ENCODE measurements around the gene TM7SF3. TPM values are rescaled to one million over a fixed set of nuclear protein-coding genes. Genes with fewer than 3 reads are reported as not detected.

The TM7SF3 gene
- total RNA-seq, 1 donor from 2014 or later = 80.0 TPM

GRCh38 chr12:27000961-27001360 is 13.2 kb downstream of the TM7SF3 start:
- Histone ChIP-seq H3K36me3 (no peaks in the 10 kb centered on the region), H4K20me1 (ENCODE audit: low read depth) (peaks cover 9% of the 10 kb centered on the region), H3K79me2 (ENCODE audit: low read depth) (peaks cover 40% of the 10 kb centered on the region), H3K27ac (no peak overlapping the region), H3K4me1 (peaks cover 15% of the 10 kb centered on the region), H3K4me2 (no peak overlapping the region), H3K4me3 (no peak overlapping the region), H2AFZ (replicated peaks) (no peak overlapping the region), H3K9ac (no peak overlapping the region), H3F3A (ENCODE audit: low read depth) (no peaks in the 10 kb centered on the region), H3K9me3 (ENCODE audit: low read depth) (no peaks in the 10 kb centered on the region), H3K27me3 (no peaks in the 10 kb centered on the region)
- Mint-ChIP-seq H3K27ac (no peak overlapping the region), H3K36me3 (peaks cover 1% of the 10 kb centered on the region), H3K27me3 (ENCODE audit: insufficient read depth, low read depth) (no peaks in the 10 kb centered on the region), H3K4me1 (peaks cover 8% of the 10 kb centered on the region), H3K4me3 (no peak overlapping the region), H3K9me3 (no peaks in the 10 kb centered on the region)
- DNase-seq (ENCODE audit: low spot score) = no peak
- TF ChIP-seq CTCF (IDR thresholded peaks at IDR 0.05) (no peak), EZH2 (IDR thresholded peaks at IDR 0.05) (no peak), EZH2phosphoT487 (IDR thresholded peaks at IDR 0.05) (no peak)

GRCh38 chr12:26997003-26997402 is 17.2 kb downstream of the TM7SF3 start:
- H3K4me1 ChIP-seq = no peaks in the 10 kb centered on the region
- no peak overlapping the region for H2AFZ ChIP-seq (replicated peaks)
- no peak overlapping the region for H3K4me3 ChIP-seq
- H3K9me3 ChIP-seq (ENCODE audit: low read depth) = no peaks in the 10 kb centered on the region
- no peaks in the 10 kb centered on the region for H3K27me3 ChIP-seq
- no peaks in the 10 kb centered on the region for H3K27me3 Mint-ChIP-seq (ENCODE audit: insufficient read depth, low read depth)
- no peaks in the 10 kb centered on the region for H3K36me3 ChIP-seq
- no peak for TF ChIP-seq EZH2 (IDR thresholded peaks at IDR 0.05)
- H3K79me2 ChIP-seq (ENCODE audit: low read depth) = peaks cover 3% of the 10 kb centered on the region
- no peaks in the 10 kb centered on the region for H3K9me3 Mint-ChIP-seq
- H3K36me3 Mint-ChIP-seq = peaks cover 10% of the 10 kb centered on the region
- no peak overlapping the region for H3K27ac Mint-ChIP-seq
- H3K27ac ChIP-seq = no peak overlapping the region
- H3K4me2 ChIP-seq = no peak overlapping the region
- H4K20me1 ChIP-seq (ENCODE audit: low read depth) = no peaks in the 10 kb centered on the region
- no peak for DNase-seq (ENCODE audit: low spot score)
- no peaks in the 10 kb centered on the region for H3F3A ChIP-seq (ENCODE audit: low read depth)
- H3K4me3 Mint-ChIP-seq = no peak overlapping the region
- no peak overlapping the region for H3K9ac ChIP-seq
- H3K4me1 Mint-ChIP-seq = no peaks in the 10 kb centered on the region

GRCh38 chr12:26995706-26996105 is 18.5 kb downstream of the TM7SF3 start:
- Mint-ChIP-seq H3K27ac (no peak overlapping the region), H3K27me3 (ENCODE audit: insufficient read depth, low read depth) (no peaks in the 10 kb centered on the region)
- H3K36me3 ChIP-seq = no peaks in the 10 kb centered on the region

More at GRCh38 chr12:26995706-26996105, 18.5 kb downstream of the TM7SF3 start:
- Histone ChIP-seq H3K79me2 (ENCODE audit: low read depth) (peaks cover 3% of the 10 kb centered on the region), H3K4me2 (no peak overlapping the region), H3K4me3 (no peak overlapping the region), H3K27me3 (no peaks in the 10 kb centered on the region), H3K9me3 (ENCODE audit: low read depth) (no peaks in the 10 kb centered on the region), H3F3A (ENCODE audit: low read depth) (no peaks in the 10 kb centered on the region), H3K4me1 (no peaks in the 10 kb centered on the region), H2AFZ (replicated peaks) (no peak overlapping the region), H3K27ac (no peak overlapping the region), H4K20me1 (ENCODE audit: low read depth) (no peaks in the 10 kb centered on the region), H3K9ac (no peak overlapping the region)
- Mint-ChIP-seq H3K36me3 (peaks cover 9% of the 10 kb centered on the region), H3K4me3 (no peak overlapping the region), H3K9me3 (no peaks in the 10 kb centered on the region), H3K4me1 (no peaks in the 10 kb centered on the region)
- no peak for DNase-seq (ENCODE audit: low spot score)
- TF ChIP-seq CTCF (IDR thresholded peaks at IDR 0.05) = no peak
- no peak for TF ChIP-seq EZH2 (IDR thresholded peaks at IDR 0.05)
- no peak for TF ChIP-seq EZH2phosphoT487 (IDR thresholded peaks at IDR 0.05)
